WTC11 (cell line): Measurements from ENCODE around the gene SLC38A3. TPM values are rescaled to one million over a fixed set of nuclear protein-coding genes. Genes with fewer than 3 reads are reported as not detected.

ENCODE experiments used
- ATAC-seq: fragments of 200-7000 bp; cut with Tn5 transposase; 2 replicates; pipeline ENCODE4 v1.10.0; 2021; ENCODE audit warnings: mild to moderate bottlenecking, moderate library complexity
- CTCF ChIA-PET: fragments of 300-600 bp; sonication (Branson Sonifier 250); formaldehyde crosslinking; loops from one replicate; lab custom pipeline; 2021; ENCODE audit warnings: antibody characterized with exemption; lab: Charles Lee
- POLR2A ChIA-PET: fragments of 350-600 bp; sonication (Branson Sonifier 250); formaldehyde crosslinking; loops from one replicate; lab custom pipeline; 2021; ENCODE audit warnings: antibody characterized with exemption; lab: Charles Lee
- DNase-seq: peaks from one replicate; pipeline ENCODE4 v3.0.0; 2021; ENCODE audit warnings: low spot score
- H3K27ac Mint-ChIP-seq: 2 replicates; pipeline ENCODE4 v1.8.0; 2021; ENCODE audit warnings: mixed read lengths
- H3K27me3 Mint-ChIP-seq: 2 replicates; pipeline ENCODE4 v1.8.0; 2021; ENCODE audit warnings: low read depth, mild to moderate bottlenecking, moderate library complexity, mixed read lengths
- H3K36me3 Mint-ChIP-seq: 2 replicates; pipeline ENCODE4 v1.8.0; 2021; ENCODE audit warnings: mixed read lengths
- H3K4me1 Mint-ChIP-seq: 2 replicates; pipeline ENCODE4 v1.8.0; 2022; ENCODE audit warnings: mixed read lengths
- H3K4me3 Mint-ChIP-seq: 2 replicates; pipeline ENCODE4 v1.8.0; 2021; ENCODE audit warnings: mild to moderate bottlenecking, moderate library complexity, mixed read lengths
- H3K9me3 Mint-ChIP-seq: 2 replicates; pipeline ENCODE4 v1.8.0; 2021; ENCODE audit warnings: mixed read lengths
- CREM ChIP-seq: sonication (generic); formaldehyde crosslinking; IDR thresholded peaks from 2 replicates; pipeline ENCODE4 v1.8.1; 2022; ENCODE audit warnings: mild to moderate bottlenecking, missing genetic modification reagents, moderate library complexity
- ELF4 ChIP-seq: sonication (generic); formaldehyde crosslinking; IDR thresholded peaks from 2 replicates; pipeline ENCODE4 v1.8.1; 2022; ENCODE audit warnings: low read depth, mild to moderate bottlenecking, moderate library complexity, missing genetic modification reagents
- EMX1 ChIP-seq: fragments of 250-450 bp; sonication (Bioruptor Pico); IDR thresholded peaks from 2 replicates; pipeline ENCODE4 v1.8.0; 2021; ENCODE audit warnings: mild to moderate bottlenecking
- ETV6 ChIP-seq: sonication (generic); formaldehyde crosslinking; IDR thresholded peaks from 2 replicates; pipeline ENCODE4 v1.8.1; 2022; ENCODE audit warnings: mild to moderate bottlenecking, missing genetic modification reagents
- GABPB1 ChIP-seq: sonication (generic); formaldehyde crosslinking; IDR thresholded peaks from 2 replicates; pipeline ENCODE4 v1.8.1; 2023; ENCODE audit warnings: mild to moderate bottlenecking, missing genetic modification reagents
- NFATC4 ChIP-seq: fragments of 250-450 bp; sonication (Bioruptor Pico); IDR thresholded peaks from 2 replicates; pipeline ENCODE4 v1.9.0; 2021; ENCODE audit warnings: mild to moderate bottlenecking
- NFYB ChIP-seq: sonication (generic); formaldehyde crosslinking; conservative IDR thresholded peaks from 2 replicates; pipeline ENCODE4 v1.8.0; 2022; ENCODE audit warnings: low read depth, missing genetic modification reagents
- NR1H2 ChIP-seq: sonication (generic); formaldehyde crosslinking; IDR thresholded peaks from 2 replicates; pipeline ENCODE4 v1.9.0; 2021; ENCODE audit warnings: mild to moderate bottlenecking, moderate library complexity, missing genetic modification reagents
- PRRX2 ChIP-seq: fragments of 250-450 bp; sonication (Bioruptor Pico); IDR thresholded peaks from 2 replicates; pipeline ENCODE4 v1.8.0; 2021; ENCODE audit warnings: mild to moderate bottlenecking
- TP53 ChIP-seq: sonication (generic); formaldehyde crosslinking; IDR thresholded peaks from 2 replicates; pipeline ENCODE4 v1.8.1; 2023; ENCODE audit warnings: mild to moderate bottlenecking, missing genetic modification reagents
- ZNF121 ChIP-seq: sonication (generic); formaldehyde crosslinking; IDR thresholded peaks from 2 replicates; pipeline ENCODE4 v1.8.0; 2023; ENCODE audit warnings: missing genetic modification reagents
- ZNF138 ChIP-seq: sonication (generic); formaldehyde crosslinking; conservative IDR thresholded peaks from 2 replicates; pipeline ENCODE4 v1.8.1; 2022; ENCODE audit warnings: mild to moderate bottlenecking, moderate library complexity, missing genetic modification reagents
- ZNF423 ChIP-seq: fragments of 250-450 bp; sonication (Bioruptor Pico); IDR thresholded peaks from 2 replicates; pipeline ENCODE4 v2.1.2; 2022; ENCODE audit warnings: mild to moderate bottlenecking, moderate library complexity
- total RNA-seq: library from RNA; stranded (reverse); gene quantifications from 3 replicates; pipeline ENCODE4 v1.2.3, GENCODE V29; 2021
- TF ChIP-seq, protein P1 (sequence below): sonication (generic); formaldehyde crosslinking; IDR thresholded peaks from 2 replicates; pipeline ENCODE4 v1.8.0; 2023; ENCODE audit warnings: missing genetic modification reagents, mild to moderate bottlenecking, borderline replicate concordance
- TF ChIP-seq, protein P2 (sequence below): sonication (generic); formaldehyde crosslinking; IDR thresholded peaks from 2 replicates; pipeline ENCODE4 v1.8.1; 2023; ENCODE audit warnings: mild to moderate bottlenecking, missing genetic modification reagents, moderate library complexity
- TF ChIP-seq, protein P3 (sequence below): sonication (generic); formaldehyde crosslinking; IDR thresholded peaks from 2 replicates; pipeline ENCODE4 v1.8.1; 2023; ENCODE audit warnings: mild to moderate bottlenecking, missing genetic modification reagents
- TF ChIP-seq, protein P4 (sequence below): sonication (generic); formaldehyde crosslinking; IDR thresholded peaks from 2 replicates; pipeline ENCODE4 v1.8.1; 2023; ENCODE audit warnings: mild to moderate bottlenecking, missing genetic modification reagents, moderate library complexity
- TF ChIP-seq, protein P5 (sequence below): sonication (generic); formaldehyde crosslinking; IDR thresholded peaks from 2 replicates; pipeline ENCODE4 v1.8.1; 2022; ENCODE audit warnings: mild to moderate bottlenecking, moderate library complexity, missing genetic modification reagents
- TF ChIP-seq, protein P6 (sequence below): sonication (generic); formaldehyde crosslinking; IDR thresholded peaks from 2 replicates; pipeline ENCODE4 v1.8.0; 2022; ENCODE audit warnings: mild to moderate bottlenecking, missing genetic modification reagents
- TF ChIP-seq, protein P7 (sequence below): sonication (generic); formaldehyde crosslinking; IDR thresholded peaks from 2 replicates; pipeline ENCODE4 v1.8.1; 2023; ENCODE audit warnings: mild to moderate bottlenecking, moderate library complexity, missing genetic modification reagents

The SLC38A3 gene
- total RNA-seq, 1 experiment from 2014 or later, result 0.90 TPM

DNA sequence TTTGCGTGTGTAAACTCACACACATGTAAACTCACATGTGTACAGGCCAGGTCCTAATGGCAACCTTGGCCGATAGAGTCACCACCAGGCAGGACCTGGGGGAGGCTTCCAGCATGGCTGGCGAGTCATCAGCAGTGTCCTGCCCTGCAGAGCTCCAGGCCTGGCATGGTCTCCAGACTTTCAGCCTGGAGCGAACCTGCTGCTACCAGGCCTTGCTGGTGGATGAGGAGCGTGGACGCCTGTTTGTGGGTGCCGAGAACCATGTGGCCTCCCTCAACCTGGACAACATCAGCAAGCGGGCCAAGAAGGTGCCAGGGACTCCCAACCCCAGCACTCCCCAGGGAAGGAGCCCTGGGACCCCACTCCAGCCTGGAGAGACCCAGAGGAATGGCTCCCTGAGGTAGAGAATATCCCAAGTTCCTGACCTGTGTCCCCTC is 64.9 kb downstream of the SLC38A3 start:
- no peaks in the 10 kb centered on the region for H3K36me3 Mint-ChIP-seq
- DNase-seq (no peak), ATAC-seq (no peak)
- no peak overlapping the region for H3K4me3 Mint-ChIP-seq
- ChIA-PET CTCF (interaction anchor here (1.5 to 12.5 kb wide), 4 partner anchors 10 to 76 kb away, joined by 4 to 145 read pairs (median 48); partner anchors contain the start of gene GNAT1), POLR2A (interaction anchor here (0.9 to 1.5 kb wide), 2 partner anchors 10 to 29 kb away, joined by 3 to 4 read pairs; no protein-coding TSS in a partner anchor)
- H3K4me1 Mint-ChIP-seq, result peaks cover 52% of the 10 kb centered on the region
- H3K27ac Mint-ChIP-seq, result no peak overlapping the region
- H3K27me3 Mint-ChIP-seq, result peaks cover 22% of the 10 kb centered on the region
- TF ChIP-seq, protein P1, sequence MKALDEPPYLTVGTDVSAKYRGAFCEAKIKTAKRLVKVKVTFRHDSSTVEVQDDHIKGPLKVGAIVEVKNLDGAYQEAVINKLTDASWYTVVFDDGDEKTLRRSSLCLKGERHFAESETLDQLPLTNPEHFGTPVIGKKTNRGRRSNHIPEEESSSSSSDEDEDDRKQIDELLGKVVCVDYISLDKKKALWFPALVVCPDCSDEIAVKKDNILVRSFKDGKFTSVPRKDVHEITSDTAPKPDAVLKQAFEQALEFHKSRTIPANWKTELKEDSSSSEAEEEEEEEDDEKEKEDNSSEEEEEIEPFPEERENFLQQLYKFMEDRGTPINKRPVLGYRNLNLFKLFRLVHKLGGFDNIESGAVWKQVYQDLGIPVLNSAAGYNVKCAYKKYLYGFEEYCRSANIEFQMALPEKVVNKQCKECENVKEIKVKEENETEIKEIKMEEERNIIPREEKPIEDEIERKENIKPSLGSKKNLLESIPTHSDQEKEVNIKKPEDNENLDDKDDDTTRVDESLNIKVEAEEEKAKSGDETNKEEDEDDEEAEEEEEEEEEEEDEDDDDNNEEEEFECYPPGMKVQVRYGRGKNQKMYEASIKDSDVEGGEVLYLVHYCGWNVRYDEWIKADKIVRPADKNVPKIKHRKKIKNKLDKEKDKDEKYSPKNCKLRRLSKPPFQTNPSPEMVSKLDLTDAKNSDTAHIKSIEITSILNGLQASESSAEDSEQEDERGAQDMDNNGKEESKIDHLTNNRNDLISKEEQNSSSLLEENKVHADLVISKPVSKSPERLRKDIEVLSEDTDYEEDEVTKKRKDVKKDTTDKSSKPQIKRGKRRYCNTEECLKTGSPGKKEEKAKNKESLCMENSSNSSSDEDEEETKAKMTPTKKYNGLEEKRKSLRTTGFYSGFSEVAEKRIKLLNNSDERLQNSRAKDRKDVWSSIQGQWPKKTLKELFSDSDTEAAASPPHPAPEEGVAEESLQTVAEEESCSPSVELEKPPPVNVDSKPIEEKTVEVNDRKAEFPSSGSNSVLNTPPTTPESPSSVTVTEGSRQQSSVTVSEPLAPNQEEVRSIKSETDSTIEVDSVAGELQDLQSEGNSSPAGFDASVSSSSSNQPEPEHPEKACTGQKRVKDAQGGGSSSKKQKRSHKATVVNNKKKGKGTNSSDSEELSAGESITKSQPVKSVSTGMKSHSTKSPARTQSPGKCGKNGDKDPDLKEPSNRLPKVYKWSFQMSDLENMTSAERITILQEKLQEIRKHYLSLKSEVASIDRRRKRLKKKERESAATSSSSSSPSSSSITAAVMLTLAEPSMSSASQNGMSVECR (CRISPR knock-in tag), result no peak
- no peak for TF ChIP-seq EMX1 (CRISPR knock-in tag)
- TF ChIP-seq, protein P2, sequence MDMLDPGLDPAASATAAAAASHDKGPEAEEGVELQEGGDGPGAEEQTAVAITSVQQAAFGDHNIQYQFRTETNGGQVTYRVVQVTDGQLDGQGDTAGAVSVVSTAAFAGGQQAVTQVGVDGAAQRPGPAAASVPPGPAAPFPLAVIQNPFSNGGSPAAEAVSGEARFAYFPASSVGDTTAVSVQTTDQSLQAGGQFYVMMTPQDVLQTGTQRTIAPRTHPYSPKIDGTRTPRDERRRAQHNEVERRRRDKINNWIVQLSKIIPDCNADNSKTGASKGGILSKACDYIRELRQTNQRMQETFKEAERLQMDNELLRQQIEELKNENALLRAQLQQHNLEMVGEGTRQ, result no peak
- no peak for TF ChIP-seq ZNF121 (CRISPR knock-in tag)
- TF ChIP-seq NR1H2 (CRISPR knock-in tag), result no peak
- TF ChIP-seq, protein P3, sequence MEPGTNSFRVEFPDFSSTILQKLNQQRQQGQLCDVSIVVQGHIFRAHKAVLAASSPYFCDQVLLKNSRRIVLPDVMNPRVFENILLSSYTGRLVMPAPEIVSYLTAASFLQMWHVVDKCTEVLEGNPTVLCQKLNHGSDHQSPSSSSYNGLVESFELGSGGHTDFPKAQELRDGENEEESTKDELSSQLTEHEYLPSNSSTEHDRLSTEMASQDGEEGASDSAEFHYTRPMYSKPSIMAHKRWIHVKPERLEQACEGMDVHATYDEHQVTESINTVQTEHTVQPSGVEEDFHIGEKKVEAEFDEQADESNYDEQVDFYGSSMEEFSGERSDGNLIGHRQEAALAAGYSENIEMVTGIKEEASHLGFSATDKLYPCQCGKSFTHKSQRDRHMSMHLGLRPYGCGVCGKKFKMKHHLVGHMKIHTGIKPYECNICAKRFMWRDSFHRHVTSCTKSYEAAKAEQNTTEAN, result no peak
- TF ChIP-seq ETV6 (CRISPR knock-in tag), result no peak
- TF ChIP-seq, protein P4, sequence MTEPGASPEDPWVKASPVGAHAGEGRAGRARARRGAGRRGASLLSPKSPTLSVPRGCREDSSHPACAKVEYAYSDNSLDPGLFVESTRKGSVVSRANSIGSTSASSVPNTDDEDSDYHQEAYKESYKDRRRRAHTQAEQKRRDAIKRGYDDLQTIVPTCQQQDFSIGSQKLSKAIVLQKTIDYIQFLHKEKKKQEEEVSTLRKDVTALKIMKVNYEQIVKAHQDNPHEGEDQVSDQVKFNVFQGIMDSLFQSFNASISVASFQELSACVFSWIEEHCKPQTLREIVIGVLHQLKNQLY (CRISPR knock-in tag), result no peak
- TF ChIP-seq, protein P5, sequence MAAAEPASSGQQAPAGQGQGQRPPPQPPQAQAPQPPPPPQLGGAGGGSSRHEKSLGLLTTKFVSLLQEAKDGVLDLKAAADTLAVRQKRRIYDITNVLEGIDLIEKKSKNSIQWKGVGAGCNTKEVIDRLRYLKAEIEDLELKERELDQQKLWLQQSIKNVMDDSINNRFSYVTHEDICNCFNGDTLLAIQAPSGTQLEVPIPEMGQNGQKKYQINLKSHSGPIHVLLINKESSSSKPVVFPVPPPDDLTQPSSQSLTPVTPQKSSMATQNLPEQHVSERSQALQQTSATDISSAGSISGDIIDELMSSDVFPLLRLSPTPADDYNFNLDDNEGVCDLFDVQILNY (CRISPR knock-in tag), result no peak
- TF ChIP-seq ELF4 (CRISPR knock-in tag), result no peak
- no peak for TF ChIP-seq GABPB1 (CRISPR knock-in tag)
- no peak for TF ChIP-seq ZNF138 (CRISPR knock-in tag)
- TF ChIP-seq PRRX2 (CRISPR knock-in tag), result no peak
- TF ChIP-seq, protein P6, sequence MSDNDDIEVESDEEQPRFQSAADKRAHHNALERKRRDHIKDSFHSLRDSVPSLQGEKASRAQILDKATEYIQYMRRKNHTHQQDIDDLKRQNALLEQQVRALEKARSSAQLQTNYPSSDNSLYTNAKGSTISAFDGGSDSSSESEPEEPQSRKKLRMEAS, result no peak
- no peak for TF ChIP-seq CREM
- TF ChIP-seq, protein P7, sequence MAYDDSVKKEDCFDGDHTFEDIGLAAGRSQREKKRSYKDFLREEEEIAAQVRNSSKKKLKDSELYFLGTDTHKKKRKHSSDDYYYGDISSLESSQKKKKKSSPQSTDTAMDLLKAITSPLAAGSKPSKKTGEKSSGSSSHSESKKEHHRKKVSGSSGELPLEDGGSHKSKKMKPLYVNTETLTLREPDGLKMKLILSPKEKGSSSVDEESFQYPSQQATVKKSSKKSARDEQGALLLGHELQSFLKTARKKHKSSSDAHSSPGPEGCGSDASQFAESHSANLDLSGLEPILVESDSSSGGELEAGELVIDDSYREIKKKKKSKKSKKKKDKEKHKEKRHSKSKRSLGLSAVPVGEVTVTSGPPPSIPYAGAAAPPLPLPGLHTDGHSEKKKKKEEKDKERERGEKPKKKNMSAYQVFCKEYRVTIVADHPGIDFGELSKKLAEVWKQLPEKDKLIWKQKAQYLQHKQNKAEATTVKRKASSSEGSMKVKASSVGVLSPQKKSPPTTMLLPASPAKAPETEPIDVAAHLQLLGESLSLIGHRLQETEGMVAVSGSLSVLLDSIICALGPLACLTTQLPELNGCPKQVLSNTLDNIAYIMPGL (CRISPR knock-in tag), result no peak
- no peak for TF ChIP-seq NFYB (CRISPR knock-in tag)
- no peak for TF ChIP-seq NFATC4
- no peak for TF ChIP-seq TP53 (CRISPR knock-in tag)
- TF ChIP-seq ZNF423 (CRISPR knock-in tag), result no peak
- no peaks in the 10 kb centered on the region for H3K9me3 Mint-ChIP-seq
